ENCODE data around the gene PALMD. TPM values are rescaled to one million over a fixed set of nuclear protein-coding genes. Genes with fewer than 3 reads are reported as not detected.

The PALMD gene
- polyA plus RNA-seq, 2 of the 4 experiments (the other 2 are of a cell fraction): 0.92 to 3.1 TPM

Other genes with a start within 250 kb of the PALMD start
- 4.9 and 6.0 TPM in 2 replicates for gene FRRS1, start 120.5 kb downstream of the PALMD start, polyA plus RNA-seq (2011; rRNA removed)
- gene FRRS1, start 120.5 kb downstream of the PALMD start, polyA plus RNA-seq (2017; fragmentation: RNase III; extraction: RNeasy Plus Mini Kit Qiagen cat#74134 plus additional on column Dnase treatment): 2.0 to 2.4 TPM (median 2.2 TPM) in 3 replicates
- gene AGL, start 204.2 kb downstream of the PALMD start, polyA plus RNA-seq (2011; rRNA removed): 7.0 and 7.4 TPM in 2 replicates
- gene AGL, start 204.2 kb downstream of the PALMD start, polyA plus RNA-seq (2017; fragmentation: RNase III; extraction: RNeasy Plus Mini Kit Qiagen cat#74134 plus additional on column Dnase treatment): 4.9 to 5.7 TPM (median 5.5 TPM) in 3 replicates

Measured in A549 (cell line).